ENCODE measurements around the gene ZNF146.
"Not testable (repeated sequence)": the region's sequence is repeated elsewhere in the genome, so short reads cannot be mapped to it uniquely, and the experiment has no call there.

The ZNF146 gene

GRCh38 chr19:36214386-36215275 lies at the start of gene ZNF146, which contains the start of gene ZNF565:
ZNF146 (plus strand) TSS chr19:36215106; CDS start chr19:36236441, 21,335 bp downstream.
ZNF565 (minus strand) TSS chr19:36214665; CDS start chr19:36201985, 12,680 bp downstream.
- peak; percentile 91 for DNase-seq

GRCh38 chr19:36169084-36169760 lies 45.7 kb upstream of the ZNF146 start:
- DNase-seq: no peak

GRCh38 chr19:36172852-36173251 lies 42.1 kb upstream of the ZNF146 start:
- DNase-seq: no peak

- not testable (repeated sequence) for DNase-seq
Observed at GRCh38 chr19:36173846-36174245, 41.1 kb upstream of the ZNF146 start.

- not testable (repeated sequence) for DNase-seq
Observed at GRCh38 chr19:36179077-36179476, 35.8 kb upstream of the ZNF146 start.

GRCh38 chr19:36182612-36183244 lies 32.2 kb upstream of the ZNF146 start:
- no peak for DNase-seq

GRCh38 chr19:36183245-36183628 lies 31.7 kb upstream of the ZNF146 start:
- no peak for DNase-seq

- DNase-seq: not testable (repeated sequence)
Observed at GRCh38 chr19:36186722-36187121, 28.2 kb upstream of the ZNF146 start.

- DNase-seq: no peak
Observed at GRCh38 chr19:36196249-36196648, 18.7 kb upstream of the ZNF146 start.

- DNase-seq: no peak
Observed at GRCh38 chr19:36198119-36198518, 16.8 kb upstream of the ZNF146 start.

- DNase-seq: no peak
Observed at GRCh38 chr19:36201684-36202083, 13.2 kb upstream of the ZNF146 start.

GRCh38 chr19:36203293-36203692 lies 11.6 kb upstream of the ZNF146 start:
- DNase-seq: no peak

- DNase-seq: no peak
Observed at GRCh38 chr19:36207605-36208252, 7.2 kb upstream of the ZNF146 start.

GRCh38 chr19:36209372-36209771 lies 5.5 kb upstream of the ZNF146 start:
- no peak for DNase-seq

- no peak for DNase-seq
Observed at GRCh38 chr19:36210497-36210896, 4.4 kb upstream of the ZNF146 start.

GRCh38 chr19:36212895-36213294 lies 2.0 kb upstream of the ZNF146 start:
- DNase-seq: no peak

- no peak for DNase-seq
Observed at GRCh38 chr19:36215276-36216123, 594 bp downstream of the ZNF146 start.

GRCh38 chr19:36221474-36221873 lies 6.6 kb downstream of the ZNF146 start:
- no peak for DNase-seq

- no peak for DNase-seq
Observed at GRCh38 chr19:36222503-36222902, 7.6 kb downstream of the ZNF146 start.

GRCh38 chr19:36225219-36225892 lies 10.4 kb downstream of the ZNF146 start:
- no peak for DNase-seq

- not testable (repeated sequence) for DNase-seq
Observed at GRCh38 chr19:36233626-36234025, 18.7 kb downstream of the ZNF146 start.

Measured in 8988T (cell line).